OCI-LY3 (cell line): ENCODE results near the gene SPATS2.

ENCODE experiments used
- EZH2phosphoT487 ChIP-seq: fragments of 200-600 bp; shearing (Covaris generic); IDR thresholded peaks from 2 replicates; pipeline ENCODE4 v1.6.1; 2018; ENCODE audit warnings: antibody characterized with exemption, mixed run types, low read depth
- TF ChIP-seq, protein P1 (sequence below): fragments of 200-600, 300-600 bp; sonication (generic); IDR thresholded peaks from 2 replicates; pipeline ENCODE4 v1.5.1; 2014; ENCODE audit warnings: antibody characterized with exemption, low read length, low read depth

DNA sequence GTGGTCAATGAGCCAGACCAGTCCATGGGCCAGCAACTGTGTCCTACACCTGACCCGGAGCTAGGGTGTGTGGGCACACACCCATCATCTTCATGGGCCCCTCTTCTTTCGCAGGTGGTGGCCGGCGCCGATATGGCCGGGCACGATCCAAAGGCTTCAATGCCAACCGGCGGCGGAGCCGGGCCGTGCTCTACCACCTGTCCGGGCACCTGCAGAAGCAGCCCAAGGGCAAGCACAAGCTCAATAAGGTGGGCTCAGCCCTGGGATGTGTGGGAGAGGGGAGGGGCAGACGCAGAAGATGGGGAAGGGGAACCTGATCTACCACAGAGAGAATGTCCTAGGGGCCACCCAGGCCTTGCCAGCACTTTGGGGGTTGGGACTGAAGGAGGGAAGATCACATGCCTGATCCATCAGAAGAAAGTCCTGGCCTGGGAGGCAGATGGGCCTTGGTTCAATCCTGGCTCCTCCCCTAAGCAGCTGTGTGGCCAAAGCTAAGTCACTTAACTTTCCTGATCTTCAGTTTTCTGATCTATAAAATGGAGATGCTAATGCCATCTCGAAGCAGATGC, 175.4 kb downstream of the SPATS2 start:
- TF ChIP-seq, protein P1, sequence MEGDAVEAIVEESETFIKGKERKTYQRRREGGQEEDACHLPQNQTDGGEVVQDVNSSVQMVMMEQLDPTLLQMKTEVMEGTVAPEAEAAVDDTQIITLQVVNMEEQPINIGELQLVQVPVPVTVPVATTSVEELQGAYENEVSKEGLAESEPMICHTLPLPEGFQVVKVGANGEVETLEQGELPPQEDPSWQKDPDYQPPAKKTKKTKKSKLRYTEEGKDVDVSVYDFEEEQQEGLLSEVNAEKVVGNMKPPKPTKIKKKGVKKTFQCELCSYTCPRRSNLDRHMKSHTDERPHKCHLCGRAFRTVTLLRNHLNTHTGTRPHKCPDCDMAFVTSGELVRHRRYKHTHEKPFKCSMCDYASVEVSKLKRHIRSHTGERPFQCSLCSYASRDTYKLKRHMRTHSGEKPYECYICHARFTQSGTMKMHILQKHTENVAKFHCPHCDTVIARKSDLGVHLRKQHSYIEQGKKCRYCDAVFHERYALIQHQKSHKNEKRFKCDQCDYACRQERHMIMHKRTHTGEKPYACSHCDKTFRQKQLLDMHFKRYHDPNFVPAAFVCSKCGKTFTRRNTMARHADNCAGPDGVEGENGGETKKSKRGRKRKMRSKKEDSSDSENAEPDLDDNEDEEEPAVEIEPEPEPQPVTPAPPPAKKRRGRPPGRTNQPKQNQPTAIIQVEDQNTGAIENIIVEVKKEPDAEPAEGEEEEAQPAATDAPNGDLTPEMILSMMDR: no peak
- TF ChIP-seq EZH2phosphoT487: no peak
